Mononuclear cell (primary cell): Measurements from ENCODE around the gene ADAP1. TPM values are rescaled to one million over a fixed set of nuclear protein-coding genes. Genes with fewer than 3 reads are reported as not detected.
"Not testable (repeated sequence)": the region's sequence is repeated elsewhere in the genome, so short reads cannot be mapped to it uniquely, and the experiment has no call there.

ENCODE experiments used
- H3K27me3 ChIP-seq: 2 replicates; pipeline ENCODE4 v1.6.0; 2011; ENCODE audit warnings: low read length, control low read depth; ENCODE audit not compliant: insufficient read depth
- H3K4me1 ChIP-seq: 2 replicates; pipeline ENCODE4 v1.5.1; 2011; ENCODE audit warnings: mild to moderate bottlenecking, low read length, control low read depth; ENCODE audit not compliant: insufficient read depth
- H3K4me3 ChIP-seq: 2 replicates; pipeline ENCODE4 v1.5.1; 2011; ENCODE audit warnings: mild to moderate bottlenecking, low read length, moderate library complexity
- H3K9me3 ChIP-seq: 2 replicates; pipeline ENCODE4 v1.5.1; 2011; ENCODE audit warnings: low read depth, mild to moderate bottlenecking, control low read depth, low read length
- total RNA-seq: library from RNA; depleted of rRNA; stranded (reverse); fragments of >200 nt; gene quantifications from one replicate; pipeline ENCODE4 v1.2.3, GENCODE V29; 2012

Gene ADAP1
- total RNA-seq, 1 donor: 24.3 TPM

DNA sequence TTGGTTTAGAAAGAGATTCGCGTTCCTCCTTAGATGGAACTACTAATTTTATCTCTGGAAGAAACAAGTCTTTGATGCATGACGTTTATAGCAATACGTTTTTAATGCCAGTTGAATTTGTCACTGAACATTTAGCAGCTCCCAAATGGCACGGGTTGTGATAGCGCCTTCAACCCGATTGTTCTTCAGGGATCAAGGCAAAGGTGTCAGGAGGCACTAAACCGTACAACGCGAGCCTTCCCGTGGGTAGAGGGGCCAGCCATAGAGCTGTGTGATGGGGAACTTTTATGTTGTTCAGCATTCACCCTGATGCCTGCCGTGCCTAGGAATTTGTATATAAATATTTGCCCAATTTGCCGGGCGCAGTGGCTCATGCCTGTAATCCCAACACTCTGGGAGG lies 74.8 kb downstream of the ADAP1 start:
- peaks cover 27% of the 10 kb centered on the region for H3K4me1 ChIP-seq
- H3K4me3 ChIP-seq: no peak overlapping the region
- no peaks in the 10 kb centered on the region for H3K9me3 ChIP-seq
- no peaks in the 10 kb centered on the region for H3K27me3 ChIP-seq

DNA sequence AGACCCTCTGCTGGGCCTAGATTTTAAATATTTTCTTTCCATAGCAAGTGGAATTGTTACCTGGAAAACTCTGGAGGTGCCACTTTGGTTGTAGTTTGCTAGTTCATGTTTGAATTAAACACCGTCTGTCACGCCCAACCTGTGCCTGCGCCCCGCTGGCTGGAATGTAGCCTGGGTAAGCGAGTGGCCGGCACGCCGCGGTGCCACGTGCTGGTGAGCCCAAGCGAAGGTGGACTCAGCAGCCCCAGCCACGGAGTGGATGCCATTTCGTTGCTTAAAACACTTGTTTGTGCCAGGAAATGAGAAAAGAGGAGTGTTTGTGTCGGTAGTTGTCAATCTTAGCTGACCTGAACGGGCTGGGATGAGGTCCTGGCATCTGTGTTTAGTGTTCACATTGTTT lies 75.4 kb downstream of the ADAP1 start:
- H3K27me3 ChIP-seq: no peaks in the 10 kb centered on the region

DNA sequence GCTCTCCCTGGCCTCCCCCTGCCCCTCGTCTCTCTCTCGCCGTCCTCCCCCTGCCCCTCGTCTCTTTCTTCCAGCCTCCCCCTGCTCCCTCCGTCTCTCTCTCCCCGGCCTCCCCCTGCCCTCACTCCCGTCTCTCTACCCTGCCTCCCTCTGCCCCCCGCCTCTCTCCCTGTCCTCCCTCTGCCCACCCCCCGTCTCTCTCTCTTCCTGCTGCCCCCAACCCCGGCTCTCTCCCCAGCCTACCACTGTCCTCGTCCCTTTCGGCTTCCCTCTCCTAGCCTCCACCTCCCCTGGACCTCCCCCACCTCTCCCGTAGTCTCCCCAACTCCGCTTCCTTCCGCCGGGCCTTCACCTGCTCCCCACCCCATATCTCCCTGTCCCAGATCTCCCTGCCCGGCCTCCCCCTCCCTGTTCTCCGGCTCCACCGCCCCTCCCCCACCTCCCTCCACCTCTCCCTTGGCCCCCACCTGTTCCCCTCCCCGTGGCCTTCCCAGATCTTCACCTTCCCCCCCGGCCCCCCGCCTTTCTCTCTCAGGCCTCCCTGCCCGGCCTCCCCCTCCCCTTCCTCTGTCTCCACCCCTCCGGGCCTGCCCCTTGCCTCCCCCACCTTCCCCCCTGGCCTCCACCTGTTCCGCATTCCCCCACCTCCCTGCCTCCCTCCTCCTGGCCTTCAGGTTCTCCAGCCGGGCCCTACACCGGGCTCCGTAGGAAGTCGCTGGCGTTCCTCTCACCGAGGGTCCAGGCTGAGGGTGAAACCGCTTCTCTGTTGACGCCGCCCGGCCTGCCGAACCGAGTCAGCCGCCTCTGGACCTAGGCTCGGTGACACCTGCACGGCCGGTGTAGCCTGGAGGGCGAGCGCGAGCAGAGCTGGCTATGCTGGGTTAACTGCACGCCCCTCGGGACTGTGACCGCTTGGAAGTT lies 76.9 kb downstream of the ADAP1 start:
- H3K27me3 ChIP-seq: no peaks in the 10 kb centered on the region
- no peaks in the 10 kb centered on the region for H3K9me3 ChIP-seq
- peaks cover 40% of the 10 kb centered on the region for H3K4me1 ChIP-seq
- peak overlapping the region; percentile 77 for H3K4me3 ChIP-seq

More for the DNA sequence above, 75.4 kb downstream of the ADAP1 start:
- H3K4me1 ChIP-seq: peaks cover 28% of the 10 kb centered on the region
- no peaks in the 10 kb centered on the region for H3K9me3 ChIP-seq
- H3K4me3 ChIP-seq: no peak overlapping the region

GRCh38 chr7:876972-877311 lies 77.5 kb downstream of the ADAP1 start:
- peaks cover 40% of the 10 kb centered on the region for H3K4me1 ChIP-seq
- H3K9me3 ChIP-seq: no peaks in the 10 kb centered on the region
- H3K4me3 ChIP-seq: peak overlapping the region; percentile 77
- no peaks in the 10 kb centered on the region for H3K27me3 ChIP-seq

DNA sequence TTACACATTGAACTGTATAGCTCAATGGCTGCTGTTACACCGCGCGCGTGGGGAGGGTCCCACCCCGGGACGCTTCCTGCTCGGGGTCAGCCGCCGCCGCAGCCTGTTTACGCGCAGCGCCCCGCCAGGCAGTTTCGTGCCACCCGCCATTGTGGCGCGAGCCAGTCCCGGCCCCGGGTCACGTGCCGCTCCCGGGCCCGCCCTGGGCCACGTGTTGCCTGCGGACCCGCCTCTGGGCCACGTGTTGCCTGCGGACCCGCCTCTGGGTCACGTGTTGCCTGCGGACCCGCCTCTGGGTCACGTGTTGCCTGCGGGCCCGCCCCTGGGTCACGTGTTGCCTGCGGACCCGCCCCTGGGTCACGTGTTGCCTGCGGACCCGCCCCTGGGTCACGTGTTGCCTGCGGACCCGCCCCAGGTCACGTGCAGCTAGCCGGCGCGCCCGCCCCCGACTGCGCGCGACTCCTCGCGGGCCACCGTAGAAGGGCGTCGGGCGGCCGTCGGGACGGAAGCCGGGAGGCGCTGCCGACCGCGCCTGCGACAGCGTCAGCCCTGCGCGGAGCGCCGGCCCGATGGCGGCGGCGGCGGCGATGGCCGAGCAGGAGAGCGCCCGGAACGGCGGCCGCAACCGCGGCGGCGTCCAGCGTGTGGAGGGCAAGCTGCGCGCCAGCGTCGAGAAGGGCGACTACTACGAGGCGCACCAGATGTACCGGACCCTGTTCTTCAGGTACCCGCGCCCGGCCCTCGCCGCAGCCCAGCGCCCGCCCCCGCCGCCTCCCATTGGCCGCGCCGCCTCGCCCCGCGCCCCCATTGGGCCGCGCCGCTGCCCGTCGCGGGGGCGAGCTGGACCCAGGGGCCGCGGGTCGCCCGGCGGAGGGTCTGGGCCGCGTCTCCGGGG lies 78.2 kb downstream of the ADAP1 start, which contains the start of gene GET4:
TSS of gene GET4 (plus strand) at position 478 of the 895 bp plus-strand sequence. CDS start at position 570, 92 bp downstream.
- no peaks in the 10 kb centered on the region for H3K9me3 ChIP-seq
- peak within 1 kb of the TSS; percentile 77 for H3K4me3 ChIP-seq
- peaks cover 40% of the 10 kb centered on the region for H3K4me1 ChIP-seq
- H3K27me3 ChIP-seq: no peaks in the 10 kb centered on the region

DNA sequence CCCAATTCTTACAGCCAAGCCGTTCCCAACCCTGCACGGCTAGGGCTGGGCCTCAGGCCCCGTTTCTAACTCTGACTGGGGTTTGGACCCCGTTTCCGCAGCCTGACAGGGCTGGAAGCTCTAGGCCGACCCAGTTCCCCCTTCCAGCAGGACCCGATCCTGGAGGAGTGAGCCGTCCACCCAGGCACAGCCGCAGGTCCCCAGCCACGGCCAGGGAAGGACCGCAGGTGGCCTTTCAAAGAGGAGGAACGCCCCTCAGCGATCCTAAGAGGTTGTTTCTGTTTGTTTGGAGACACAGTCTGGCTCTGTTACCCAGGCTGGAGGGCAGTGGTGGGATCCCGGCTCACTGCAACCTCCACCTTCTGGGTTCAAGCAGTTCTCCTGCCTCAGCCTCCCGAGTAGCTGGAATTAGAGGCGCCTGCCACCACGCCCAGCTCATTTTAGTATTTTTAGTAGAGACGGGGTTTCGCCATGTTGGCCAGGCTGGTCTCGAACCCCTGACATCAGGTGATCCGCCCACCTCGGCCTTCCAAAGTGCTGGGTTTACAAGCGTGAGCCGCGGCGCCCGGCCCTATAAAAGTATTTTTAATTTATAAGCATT lies 78.9 kb downstream of the ADAP1 start:
- Histone ChIP-seq H3K4me1 (peaks cover 40% of the 10 kb centered on the region), H3K4me3 (no peak overlapping the region)

DNA sequence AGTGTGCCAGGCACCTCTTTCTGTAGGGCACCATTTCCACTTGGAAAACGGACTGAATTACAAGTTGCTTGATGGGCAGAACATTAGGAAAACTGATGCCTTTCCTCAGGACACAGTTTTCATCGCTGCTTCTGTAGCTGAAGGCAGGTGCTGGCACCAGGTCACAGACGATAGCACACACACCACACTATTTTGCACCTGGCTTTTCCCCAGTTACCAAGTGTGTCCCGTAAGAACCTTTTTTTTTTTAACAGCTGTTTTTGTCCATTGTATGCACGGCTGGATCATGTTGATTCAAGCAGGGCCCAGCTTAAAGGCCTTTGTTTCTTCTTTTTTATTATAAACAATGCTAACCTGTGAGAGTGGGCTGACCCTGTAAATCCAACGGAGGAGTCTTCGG lies 79.4 kb downstream of the ADAP1 start:
- H3K9me3 ChIP-seq: no peaks in the 10 kb centered on the region
- H3K4me1 ChIP-seq: peaks cover 37% of the 10 kb centered on the region
- H3K27me3 ChIP-seq: no peaks in the 10 kb centered on the region
- no peak overlapping the region for H3K4me3 ChIP-seq

More for the DNA sequence above, 78.9 kb downstream of the ADAP1 start:
- no peaks in the 10 kb centered on the region for H3K9me3 ChIP-seq
- H3K27me3 ChIP-seq: no peaks in the 10 kb centered on the region

- H3K4me3 ChIP-seq: no peak overlapping the region
- no peaks in the 10 kb centered on the region for H3K9me3 ChIP-seq
- H3K4me1 ChIP-seq: peaks cover 36% of the 10 kb centered on the region
- H3K27me3 ChIP-seq: no peaks in the 10 kb centered on the region
These were observed 80.3 kb downstream of the ADAP1 start for GRCh38 chr7:874031-874749.

DNA sequence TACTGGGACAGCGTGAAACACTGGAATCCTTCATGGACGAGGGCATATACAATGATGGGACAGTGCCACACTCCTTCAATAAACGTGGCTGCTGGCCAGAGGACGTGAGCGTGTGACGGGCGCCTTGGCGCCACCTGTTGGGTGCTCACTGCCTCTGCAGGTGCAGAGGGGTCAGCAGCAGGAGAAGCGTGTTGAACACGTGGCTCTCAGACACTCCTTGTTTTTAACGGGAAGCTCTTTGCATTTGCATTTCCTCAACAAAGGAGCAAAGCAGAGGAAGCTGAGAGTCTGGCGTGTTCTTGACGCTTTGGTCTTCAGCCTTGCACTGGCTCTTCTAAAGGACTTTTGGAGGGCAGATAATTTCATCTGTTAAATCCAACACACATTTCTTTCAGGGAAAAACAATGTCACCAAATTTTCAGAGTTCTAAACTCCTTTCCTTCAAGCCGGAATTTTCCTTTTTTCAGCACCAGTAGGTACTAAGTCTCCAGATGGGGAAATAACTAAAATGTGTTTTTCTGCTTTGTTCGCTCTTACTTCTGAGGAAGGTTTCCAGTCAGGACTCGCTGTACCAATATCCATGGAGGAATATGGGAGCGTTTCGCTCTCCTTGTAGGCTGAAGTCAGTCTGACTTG lies 81.0 kb downstream of the ADAP1 start:
- no peaks in the 10 kb centered on the region for H3K9me3 ChIP-seq
- H3K4me1 ChIP-seq: peaks cover 28% of the 10 kb centered on the region
- no peaks in the 10 kb centered on the region for H3K27me3 ChIP-seq
- H3K4me3 ChIP-seq: no peak overlapping the region

DNA sequence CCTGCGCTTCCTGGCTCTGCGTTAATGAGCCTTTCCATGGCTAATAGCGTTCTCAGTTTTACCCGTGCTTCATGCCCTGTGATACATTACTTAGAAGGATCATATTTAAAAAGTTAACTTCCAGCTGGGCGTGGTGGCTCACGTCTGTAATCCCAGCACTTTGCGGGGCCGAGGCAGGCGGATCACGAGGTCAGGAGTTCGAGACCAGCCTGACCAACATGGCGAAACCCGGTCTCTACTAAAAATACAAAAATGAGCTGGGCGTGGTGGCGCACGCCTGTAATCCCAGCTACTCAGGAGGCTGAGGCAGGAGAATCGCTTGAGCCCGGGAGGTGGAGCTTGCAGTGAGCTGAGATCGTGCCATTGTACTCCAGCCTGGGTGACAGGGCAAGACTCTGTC lies 81.8 kb downstream of the ADAP1 start:
- H3K27me3 ChIP-seq, H3K9me3 ChIP-seq, H3K4me3 ChIP-seq: not testable (repeated sequence)
- peaks cover 21% of the 10 kb centered on the region for H3K4me1 ChIP-seq

DNA sequence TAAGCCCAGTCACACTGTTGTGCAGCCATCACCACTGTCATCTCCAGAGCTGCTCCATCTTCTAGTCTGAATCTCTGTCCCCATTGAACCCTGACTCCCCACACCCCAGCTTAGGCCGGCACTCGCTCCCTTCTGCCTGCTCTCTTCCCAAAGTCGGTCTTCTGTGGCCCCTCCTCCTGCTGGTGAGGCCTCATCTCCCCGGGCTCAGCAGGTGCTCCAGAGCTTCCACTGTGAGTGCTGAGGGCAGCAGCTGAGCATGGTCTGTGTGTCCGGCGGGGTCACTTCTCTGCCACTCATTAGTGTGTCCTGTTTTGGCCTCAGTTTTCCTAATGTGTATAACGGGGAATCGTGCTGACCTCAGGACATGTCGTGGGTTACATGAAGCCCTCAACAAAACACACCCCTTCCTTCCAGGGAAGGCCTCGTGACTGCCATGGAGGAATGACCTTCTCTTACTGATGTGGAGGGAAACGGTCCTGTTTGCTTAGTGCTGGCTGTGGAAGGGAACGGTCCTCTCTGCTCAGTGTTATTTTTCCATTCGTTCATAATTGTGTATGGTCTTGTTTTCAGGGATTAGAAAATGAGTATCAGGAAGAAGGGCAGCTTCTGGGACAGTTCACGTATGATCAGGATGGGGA lies 82.5 kb downstream of the ADAP1 start:
- Histone ChIP-seq H3K4me1 (peaks cover 21% of the 10 kb centered on the region), H3K27me3 (no peaks in the 10 kb centered on the region)

GRCh38 chr7:869348-869747 lies 85.1 kb downstream of the ADAP1 start:
- H3K9me3 ChIP-seq: no peaks in the 10 kb centered on the region
- no peaks in the 10 kb centered on the region for H3K27me3 ChIP-seq
- H3K4me3 ChIP-seq: no peak overlapping the region
- H3K4me1 ChIP-seq: peaks cover 13% of the 10 kb centered on the region

More for the DNA sequence above, 82.5 kb downstream of the ADAP1 start:
- no peak overlapping the region for H3K4me3 ChIP-seq
- no peaks in the 10 kb centered on the region for H3K9me3 ChIP-seq

DNA sequence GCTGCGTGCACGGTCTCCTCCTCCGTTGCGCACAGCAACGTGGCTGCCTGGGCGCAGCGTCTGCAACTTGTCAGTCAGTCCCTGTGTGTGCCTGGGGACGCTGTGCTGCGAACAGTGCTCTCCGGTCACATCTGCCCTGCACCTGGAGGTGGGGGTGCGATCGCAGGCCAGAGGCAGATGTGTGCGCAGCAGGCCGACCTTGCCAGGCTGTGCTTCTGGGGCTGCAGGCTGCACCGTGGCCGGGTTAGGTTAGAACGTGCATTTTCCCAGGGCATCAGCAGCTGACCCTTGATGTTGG lies 86.3 kb downstream of the ADAP1 start:
- Histone ChIP-seq H3K4me3 (no peak overlapping the region), H3K9me3 (no peaks in the 10 kb centered on the region), H3K27me3 (no peaks in the 10 kb centered on the region), H3K4me1 (peaks cover 3% of the 10 kb centered on the region)
